Right lobe of liver (tissue), 6 donors: ENCODE results near the gene PPP6R3. TPM values are rescaled to one million over a fixed set of nuclear protein-coding genes. Genes with fewer than 3 reads are reported as not detected.
A peak's percentile ranks its signal among the peaks of the same experiment; 100 is the strongest.

Experiments
- ATAC-seq, 4 donors: fragments of 200-7000 bp; cut with Tn5 transposase; one replicate each; pipeline ENCODE4 v1.9.1; 2020; ENCODE audit warnings: mild to moderate bottlenecking in 4 of 4, moderate library complexity in 4 of 4
- DNase-seq, 3 donors: peaks; one replicate each; pipeline ENCODE4 v3.0.0-alpha.2; 2020
- H3K27ac ChIP-seq, 3 donors: fragments of 200-600 bp; one replicate each; pipeline ENCODE4 v1.8.0; 2022
- H3K27me3 ChIP-seq, 2 donors: fragments of 200-600 bp; one replicate each; pipeline ENCODE4 v1.8.0; 2022
- H3K36me3 ChIP-seq, 4 donors: fragments of 200-600 bp; sonication (generic) in 1 of 4; one replicate each; pipeline versions ENCODE4 v1.5.1 to v1.8.0; 2017 to 2022; ENCODE audit warnings: control low read depth in 1 of 4
- H3K4me1 ChIP-seq, 4 donors: fragments of 200-600 bp; sonication (generic) in 1 of 4; one replicate each; pipeline versions ENCODE4 v1.5.1 to v1.8.0; 2017 to 2022; ENCODE audit warnings: control low read depth in 1 of 4
- H3K4me3 ChIP-seq, 3 donors: fragments of 200-600 bp; one replicate each; pipeline ENCODE4 v1.8.0; 2022
- H3K9me3 ChIP-seq, 4 donors: fragments of 200-600 bp; sonication (generic) in 1 of 4; one replicate each; pipeline versions ENCODE4 v1.5.1 to v1.8.0; 2017 to 2022; ENCODE audit warnings: control low read depth in 1 of 4
- POLR2A ChIP-seq: fragments of 450-650 bp; IDR thresholded peaks from one replicate; pipeline ENCODE4 v1.6.1; 2017; ENCODE audit warnings: antibody characterized with exemption, mild to moderate bottlenecking
- WGBS: methylation state at CpG from one replicate; pipeline ENCODE4 v1.1.6; 2018; ENCODE audit warnings: low coverage, low lambda C conversion rate; ENCODE audit not compliant: insufficient coverage; ENCODE audit errors: missing lambda C conversion rate; 5-methylcytosine and 5-hydroxymethylcytosine counted together
- intact Hi-C, 2 donors: fragments of 100-400 bp; cut with DNase I; formaldehyde crosslinking; loops; one replicate each; pipeline versions ENCODE4 v1.11.2 to v1.14.1; 2022
- total RNA-seq, 6 experiments: library from RNA; depleted of rRNA in 2 of 6; stranded (reverse); fragments of >200 nt in 2 of 6; fragmentation: NEBNext Ultra II Directional in 3 of 6; extraction: Animal tissue kit (Norgen Biotek cat#: 25700) in 3 of 6; gene quantifications; one replicate each; pipeline versions ENCODE4 v1.1.0 to v1.2.4, GENCODE V29; 2016 to 2023
- TF ChIP-seq, protein P1 (sequence below), 4 donors: fragments of 200-600 bp in 3 of 4; fragments of 450-650 bp in 1 of 4; IDR thresholded peaks; one replicate each; pipeline versions ENCODE4 v1.5.1 to v1.8.0; 2016 to 2022; ENCODE audit warnings: antibody characterized with exemption in 4 of 4, mild to moderate bottlenecking in 2 of 4
- donor health status: DM: no; HTN: yes; CAD: no.
- donor health status: DM: no; HTN: no; CAD: no.
- donor health status: DM: no; HTN: no; CAD: no.
- donor health status: DM: no; HTN: yes; CAD: no.
- donor health status: DM: no; HTN: yes; CAD: no.

PPP6R3 gene
- total RNA-seq, 6 experiments from 2014 or later, result 35.8 to 48.3 (median 39.2) TPM

DNA sequence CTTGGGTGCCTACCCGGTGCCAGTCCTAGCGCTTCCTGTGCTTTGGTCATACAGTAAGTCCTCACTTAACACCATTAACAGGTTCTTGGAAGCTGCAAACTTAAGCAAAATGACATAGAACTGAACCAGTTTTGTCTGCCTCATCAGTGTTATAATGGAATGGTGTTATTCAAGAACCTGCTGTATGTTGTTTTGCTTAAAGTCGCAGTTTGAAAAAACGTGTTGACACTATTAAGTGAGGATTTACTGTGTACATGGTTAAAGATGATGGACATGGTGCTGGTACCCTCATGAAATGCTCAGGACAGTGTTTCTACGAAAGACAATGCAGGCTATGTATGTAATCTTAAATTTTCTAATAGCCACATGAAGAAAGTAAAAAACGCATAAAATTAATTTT lies 41.3 kb downstream of the PPP6R3 start:
- no peak overlapping the region for H3K4me3 ChIP-seq
- 88% methylated on average over 6 of the region's 6 CpGs for WGBS
- H3K4me1 ChIP-seq, result peaks cover 0 to 46% (median 9%) of the 10 kb centered on the region in 4 donors
- H3K9me3 ChIP-seq, result no peaks in the 10 kb centered on the region
- no peak for DNase-seq
- no peak overlapping the region for H3K27ac ChIP-seq
- H3K36me3 ChIP-seq, result no peaks in the 10 kb centered on the region
- intact Hi-C loops, result no loop called here
- TF ChIP-seq POLR2A, result no peak
- TF ChIP-seq, protein P1, sequence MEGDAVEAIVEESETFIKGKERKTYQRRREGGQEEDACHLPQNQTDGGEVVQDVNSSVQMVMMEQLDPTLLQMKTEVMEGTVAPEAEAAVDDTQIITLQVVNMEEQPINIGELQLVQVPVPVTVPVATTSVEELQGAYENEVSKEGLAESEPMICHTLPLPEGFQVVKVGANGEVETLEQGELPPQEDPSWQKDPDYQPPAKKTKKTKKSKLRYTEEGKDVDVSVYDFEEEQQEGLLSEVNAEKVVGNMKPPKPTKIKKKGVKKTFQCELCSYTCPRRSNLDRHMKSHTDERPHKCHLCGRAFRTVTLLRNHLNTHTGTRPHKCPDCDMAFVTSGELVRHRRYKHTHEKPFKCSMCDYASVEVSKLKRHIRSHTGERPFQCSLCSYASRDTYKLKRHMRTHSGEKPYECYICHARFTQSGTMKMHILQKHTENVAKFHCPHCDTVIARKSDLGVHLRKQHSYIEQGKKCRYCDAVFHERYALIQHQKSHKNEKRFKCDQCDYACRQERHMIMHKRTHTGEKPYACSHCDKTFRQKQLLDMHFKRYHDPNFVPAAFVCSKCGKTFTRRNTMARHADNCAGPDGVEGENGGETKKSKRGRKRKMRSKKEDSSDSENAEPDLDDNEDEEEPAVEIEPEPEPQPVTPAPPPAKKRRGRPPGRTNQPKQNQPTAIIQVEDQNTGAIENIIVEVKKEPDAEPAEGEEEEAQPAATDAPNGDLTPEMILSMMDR (IDR thresholded peaks at IDR 0.05), result no peak
- no peak for ATAC-seq
- no peaks in the 10 kb centered on the region for H3K27me3 ChIP-seq

DNA sequence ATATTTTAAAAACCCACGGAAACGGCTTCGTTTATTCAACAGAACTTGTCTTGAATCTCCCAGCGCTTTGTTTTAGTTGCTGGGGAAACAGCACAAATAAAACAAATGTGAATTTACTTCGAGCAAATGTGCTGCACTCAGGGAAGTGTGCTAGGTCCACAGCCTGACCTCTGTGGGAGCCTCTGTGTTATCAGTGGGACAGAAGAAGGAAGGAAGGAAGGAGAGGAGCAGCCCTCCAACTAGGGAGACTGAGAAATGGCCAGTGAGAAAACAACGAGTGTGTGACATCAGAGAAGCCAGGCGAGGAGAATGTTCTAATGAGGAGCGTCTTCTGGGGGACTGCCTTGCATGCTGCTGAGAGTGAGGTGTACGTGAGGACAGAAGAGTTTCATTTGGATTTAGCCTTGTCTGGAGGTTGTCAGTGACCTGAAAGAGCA lies 42.7 kb downstream of the PPP6R3 start:
- ATAC-seq (peak; percentile 66 to 77 (median 70)), DNase-seq (no peak)
- no peak for TF ChIP-seq POLR2A
- TF ChIP-seq, protein P1 (IDR thresholded peaks at IDR 0.05), result no peak
- Histone ChIP-seq H3K27ac (no peak overlapping the region), H3K27me3 (no peaks in the 10 kb centered on the region), H3K4me3 (no peak overlapping the region), H3K9me3 (no peaks in the 10 kb centered on the region), H3K4me1 (peaks cover 0 to 36% (median 5%) of the 10 kb centered on the region in 4 donors), H3K36me3 (no peaks in the 10 kb centered on the region)
- intact Hi-C loops, result no loop called here
- WGBS, result 42% methylated on average over 9 of the region's 9 CpGs

DNA sequence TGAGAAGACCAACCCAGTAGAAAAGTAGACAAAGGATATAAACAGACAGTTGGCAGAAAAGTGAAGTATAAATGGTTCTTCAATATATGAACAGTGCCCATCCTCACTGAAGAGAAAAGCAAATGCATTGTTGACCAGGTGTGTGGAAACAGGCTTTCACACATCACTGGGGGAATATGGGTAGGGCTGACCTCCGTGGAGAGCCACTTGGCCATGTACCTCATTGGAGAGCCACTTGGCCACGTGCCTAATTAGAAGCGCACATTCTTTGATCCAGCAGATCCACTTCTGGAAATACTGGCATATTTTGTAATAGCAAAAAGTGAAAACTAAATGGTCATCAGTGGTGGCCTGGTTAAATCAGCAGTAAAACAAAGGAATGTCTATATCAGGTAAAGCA lies 43.2 kb downstream of the PPP6R3 start:
- TF ChIP-seq, protein P1 (IDR thresholded peaks at IDR 0.05), result no peak
- no peak for TF ChIP-seq POLR2A
- Histone ChIP-seq H3K4me1 (peaks cover 0 to 31% (median 3%) of the 10 kb centered on the region in 4 donors), H3K9me3 (no peaks in the 10 kb centered on the region), H3K27ac (no peak overlapping the region), H3K4me3 (no peak overlapping the region), H3K36me3 (no peaks in the 10 kb centered on the region), H3K27me3 (no peaks in the 10 kb centered on the region)
- ATAC-seq (peak in 1 of 4 donors; percentile 35), DNase-seq (no peak)
- intact Hi-C loops, result no loop called here
- WGBS, result 52% methylated on average over 3 of the region's 3 CpGs

DNA sequence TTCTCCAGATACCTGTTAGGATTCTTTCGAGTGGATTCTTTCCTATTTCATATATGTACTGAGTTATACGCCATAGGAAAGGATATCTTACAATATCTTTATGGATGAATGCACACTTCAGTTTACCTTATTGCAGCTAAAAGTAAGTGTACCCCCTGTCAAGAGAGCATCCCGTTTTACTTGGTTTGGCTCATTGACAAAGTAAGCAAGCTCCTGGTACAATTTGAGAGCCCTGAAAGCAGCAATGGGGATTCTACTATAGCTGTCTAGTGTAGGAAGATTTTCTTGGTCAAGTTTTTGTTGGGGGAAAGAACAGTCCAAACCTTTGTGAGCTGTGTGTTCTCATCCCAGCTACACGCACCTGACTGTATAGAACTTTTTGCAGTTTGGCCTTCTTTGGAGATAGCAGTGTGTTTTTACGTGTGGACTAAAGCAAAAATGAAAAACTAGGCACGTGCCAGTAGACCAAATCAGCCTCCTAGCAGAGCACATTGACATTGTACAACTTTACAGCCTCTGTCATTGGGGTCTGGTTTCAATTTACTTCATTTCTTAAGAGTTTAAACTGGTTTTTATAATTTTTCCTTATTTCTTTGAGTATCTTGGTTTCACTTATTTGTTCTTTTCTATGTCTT lies 44.0 kb downstream of the PPP6R3 start:
- H3K4me1 ChIP-seq, result peaks cover 0 to 24% (median 3%) of the 10 kb centered on the region in 4 donors
- H3K9me3 ChIP-seq, result no peaks in the 10 kb centered on the region
- TF ChIP-seq, protein P1 (IDR thresholded peaks at IDR 0.05), result no peak
- no peak for TF ChIP-seq POLR2A
- no peaks in the 10 kb centered on the region for H3K27me3 ChIP-seq
- no peaks in the 10 kb centered on the region for H3K36me3 ChIP-seq
- ATAC-seq (no peak), DNase-seq (no peak)
- intact Hi-C loops, result no loop called here
- no peak overlapping the region for H3K27ac ChIP-seq
- 73% methylated on average over 6 of the region's 6 CpGs for WGBS
- H3K4me3 ChIP-seq, result no peak overlapping the region
